Stimulated activated CD8-positive, alpha-beta memory T cell treated with anti-CD3 and anti-CD28 coated beads, Interleukin-12 subunit alpha, Interleukin-12 subunit beta, amount 100 ng/mL, for 1 hour (primary cell): ENCODE data around the gene GHRHR.

Experiments
- DNase-seq: peaks from one replicate; pipeline ENCODE4 v3.0.0-alpha.2; 2020; ENCODE audit warnings: low read depth

The GHRHR gene

DNA sequence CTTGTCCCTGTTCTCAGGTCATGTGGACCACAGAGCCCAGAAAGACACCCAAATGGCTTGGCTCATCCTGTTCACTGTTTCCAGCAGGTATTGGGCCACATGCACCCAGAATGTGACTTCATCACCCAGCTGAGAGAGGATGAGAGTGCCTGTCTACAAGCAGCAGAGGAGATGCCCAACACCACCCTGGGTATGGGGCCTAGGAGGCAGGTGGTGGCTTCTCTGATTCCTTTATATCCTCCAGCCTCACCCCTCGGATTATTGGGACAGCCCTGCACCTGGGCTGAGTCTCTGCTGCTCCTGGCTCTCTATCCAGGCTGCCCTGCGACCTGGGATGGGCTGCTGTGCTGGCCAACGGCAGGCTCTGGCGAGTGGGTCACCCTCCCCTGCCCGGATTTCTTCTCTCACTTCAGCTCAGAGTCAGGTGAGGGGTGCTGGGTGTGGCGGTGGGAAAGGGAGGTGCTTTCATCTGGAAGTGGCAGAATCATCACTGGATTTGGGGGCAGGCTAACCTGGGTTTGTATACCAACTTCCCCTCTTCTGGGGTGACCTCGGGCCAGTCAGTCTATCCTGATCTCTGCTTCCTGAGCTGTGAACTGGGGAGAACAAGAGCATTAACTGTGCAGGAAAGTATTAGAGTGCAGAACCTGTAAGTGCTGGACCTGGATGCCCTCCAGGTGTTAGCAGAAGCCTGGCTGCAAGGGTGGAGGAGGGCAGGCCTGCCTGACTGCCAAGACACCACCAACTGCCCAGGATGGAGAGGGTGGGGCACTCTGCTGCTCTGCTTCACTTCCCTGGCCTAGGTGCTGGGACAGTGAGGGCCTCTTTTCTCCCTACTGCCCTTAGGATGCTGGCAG, 5.2 kb downstream of the GHRHR start:
- DNase-seq, result no peak

DNA sequence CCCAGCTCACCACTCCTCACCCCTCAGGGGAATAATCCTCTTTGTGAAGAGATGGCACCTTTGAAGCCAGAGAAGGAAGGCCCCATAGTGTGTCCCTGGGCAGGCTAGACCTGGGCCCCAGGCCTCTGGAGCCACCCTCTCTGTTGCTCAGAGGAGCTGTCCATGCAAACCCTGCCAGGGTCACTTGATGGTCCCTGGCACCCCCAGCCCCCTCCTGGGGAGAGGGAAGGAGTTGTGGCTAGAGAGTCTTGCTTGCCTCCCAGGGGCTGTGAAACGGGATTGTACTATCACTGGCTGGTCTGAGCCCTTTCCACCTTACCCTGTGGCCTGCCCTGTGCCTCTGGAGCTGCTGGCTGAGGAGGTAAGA, 5.8 kb downstream of the GHRHR start:
- DNase-seq, result no peak

DNA sequence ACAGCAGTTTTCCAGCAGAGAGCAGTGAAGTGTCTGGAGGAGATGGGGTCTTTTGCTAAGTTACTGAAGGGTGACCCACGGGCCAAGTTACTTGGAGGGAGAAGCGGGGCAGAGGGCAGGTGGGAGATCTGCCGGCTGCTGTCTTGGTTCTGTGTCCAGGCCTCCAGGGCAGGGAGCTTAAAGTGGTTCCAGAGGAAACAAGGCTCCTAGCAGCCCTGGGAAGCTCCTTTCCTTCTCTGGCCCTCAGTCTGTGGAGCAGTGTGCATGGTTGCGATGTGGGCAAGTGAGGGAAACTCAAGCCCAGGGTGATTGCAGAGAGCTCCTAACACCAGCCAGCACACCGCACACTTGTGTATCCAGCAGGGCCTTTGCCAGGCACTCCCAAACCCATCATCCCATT, 6.3 kb downstream of the GHRHR start:
- no peak for DNase-seq

DNA sequence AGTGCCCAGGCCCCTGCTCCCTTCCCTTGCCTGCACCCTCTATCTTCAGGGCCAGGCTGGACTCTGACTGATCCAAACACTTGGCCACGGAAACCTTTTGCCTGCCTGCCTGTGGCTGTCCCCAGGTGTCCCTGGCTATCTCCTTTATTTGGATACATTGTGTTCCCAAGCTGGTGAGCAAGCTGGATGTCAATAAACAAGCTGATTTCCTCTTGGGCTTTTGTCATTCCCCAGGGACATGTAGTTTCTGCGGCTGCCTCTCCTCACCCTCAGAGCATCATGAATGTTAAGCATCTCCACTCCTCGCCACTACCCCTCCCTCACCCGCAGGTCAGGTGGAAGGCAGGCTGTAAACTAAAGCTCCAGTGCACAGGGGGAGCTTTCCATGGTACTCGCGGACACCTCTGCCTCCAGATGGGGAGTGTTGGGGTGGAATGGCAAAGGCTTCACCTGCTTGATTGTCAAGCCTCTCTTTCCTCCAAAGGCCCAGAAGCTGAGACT, 6.9 kb downstream of the GHRHR start:
- no peak for DNase-seq

DNA sequence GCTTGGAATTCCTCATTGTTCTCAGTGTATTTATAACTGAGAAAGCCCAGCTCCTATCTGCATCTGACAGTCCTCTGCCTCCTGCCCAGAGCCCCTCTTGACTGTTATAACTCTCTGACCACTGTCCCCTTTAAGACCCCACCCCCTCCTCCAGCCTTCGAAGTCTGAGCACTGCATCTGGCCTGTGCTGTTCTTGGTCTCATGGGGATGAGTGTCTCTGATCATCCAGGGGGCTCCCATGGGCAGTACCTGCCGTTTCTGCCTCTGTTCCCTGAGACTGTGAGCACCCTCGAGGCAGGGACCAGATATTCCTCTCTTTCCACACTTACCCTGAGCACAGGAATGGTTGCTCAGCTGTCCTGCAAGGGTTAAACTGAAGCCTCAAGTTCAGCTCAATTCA, 7.7 kb downstream of the GHRHR start:
- no peak for DNase-seq

DNA sequence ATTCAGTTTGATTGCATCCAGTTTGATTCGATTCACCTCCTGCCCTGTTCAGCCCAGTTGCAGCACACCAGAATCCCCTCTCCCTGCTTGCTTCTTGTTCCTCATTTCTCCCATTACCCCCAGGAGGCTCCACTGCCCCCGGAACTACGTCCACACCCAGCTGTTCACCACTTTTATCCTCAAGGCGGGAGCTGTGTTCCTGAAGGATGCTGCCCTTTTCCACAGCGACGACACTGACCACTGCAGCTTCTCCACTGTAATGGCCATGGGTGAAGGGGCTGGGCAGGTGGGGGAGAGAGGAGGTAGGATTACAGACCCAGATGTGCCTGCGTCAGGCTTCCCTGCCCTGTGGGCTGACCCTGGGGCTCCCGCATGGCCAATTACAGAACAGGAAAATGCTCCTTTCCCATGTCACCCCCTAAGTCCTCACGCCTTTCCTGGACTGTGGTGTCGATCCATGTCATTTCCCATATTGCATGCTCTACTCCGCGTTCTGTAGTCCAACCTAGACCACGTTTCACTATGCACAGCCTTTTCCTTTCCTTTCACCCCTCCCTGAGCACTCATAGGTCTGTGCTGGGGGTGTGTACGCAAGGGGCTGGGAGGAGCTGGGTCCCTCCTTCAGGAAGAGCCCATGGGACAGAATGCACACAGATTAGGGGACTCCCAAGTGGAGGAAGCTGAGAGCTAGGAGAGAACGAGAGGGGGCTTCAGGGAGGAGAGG, 8.2 kb downstream of the GHRHR start:
- no peak for DNase-seq

DNA sequence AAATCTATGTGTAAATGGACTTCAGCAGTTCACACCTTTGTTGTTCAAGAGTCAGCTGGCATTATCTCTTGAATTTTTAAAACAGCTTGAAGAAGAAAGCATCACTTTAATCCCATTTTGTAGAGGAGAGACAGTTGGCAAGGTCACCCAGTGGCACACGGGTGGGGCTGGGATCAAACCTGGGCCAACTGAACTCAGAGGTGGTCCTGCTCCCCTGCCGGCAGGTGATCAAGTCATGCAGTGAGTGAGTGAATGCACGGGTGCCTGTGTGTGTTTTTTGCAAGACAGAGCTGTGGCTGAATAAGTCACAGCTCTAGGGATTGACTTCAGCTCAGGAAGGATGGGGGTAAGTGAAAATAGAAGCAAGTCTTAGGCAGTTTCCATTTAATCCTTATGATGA, 9.5 kb downstream of the GHRHR start:
- no peak for DNase-seq

- DNase-seq, result no peak
Observed at GRCh38 chr7:30973791-30974604, 10.2 kb downstream of the GHRHR start.

GRCh38 chr7:30974605-30975255, 11.0 kb downstream of the GHRHR start:
- DNase-seq, result no peak

DNA sequence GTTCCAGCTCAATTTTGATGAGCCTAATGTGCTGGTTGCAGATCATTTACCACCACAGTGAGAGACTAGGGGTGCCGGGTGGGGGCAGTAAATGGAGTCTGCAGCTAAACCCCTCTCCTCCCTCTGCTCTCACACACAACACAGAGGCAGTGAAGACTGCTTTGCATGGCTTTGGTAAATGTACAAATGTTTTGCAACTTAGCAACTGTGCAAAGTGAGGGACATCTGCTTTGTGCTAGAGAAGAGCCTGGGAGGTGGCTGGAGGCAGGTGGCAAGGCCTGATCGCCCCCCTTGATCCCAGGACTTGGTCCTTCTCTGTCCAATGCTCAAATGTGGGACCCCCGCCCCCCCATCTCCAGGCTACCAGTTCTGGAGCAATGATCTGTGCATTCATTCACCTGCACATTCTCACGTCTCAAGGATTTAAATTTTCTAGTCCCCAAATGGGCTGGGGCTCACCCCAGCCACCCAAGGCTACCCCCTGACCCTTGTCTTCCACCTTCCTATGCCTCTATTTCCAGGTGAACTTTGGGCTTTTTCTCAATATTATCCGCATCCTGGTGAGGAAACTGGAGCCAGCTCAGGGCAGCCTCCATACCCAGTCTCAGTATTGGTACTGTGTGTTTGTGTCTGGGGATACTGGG, 11.6 kb downstream of the GHRHR start:
- no peak for DNase-seq

GRCh38 chr7:30976381-30976780, 12.6 kb downstream of the GHRHR start:
- no peak for DNase-seq

DNA sequence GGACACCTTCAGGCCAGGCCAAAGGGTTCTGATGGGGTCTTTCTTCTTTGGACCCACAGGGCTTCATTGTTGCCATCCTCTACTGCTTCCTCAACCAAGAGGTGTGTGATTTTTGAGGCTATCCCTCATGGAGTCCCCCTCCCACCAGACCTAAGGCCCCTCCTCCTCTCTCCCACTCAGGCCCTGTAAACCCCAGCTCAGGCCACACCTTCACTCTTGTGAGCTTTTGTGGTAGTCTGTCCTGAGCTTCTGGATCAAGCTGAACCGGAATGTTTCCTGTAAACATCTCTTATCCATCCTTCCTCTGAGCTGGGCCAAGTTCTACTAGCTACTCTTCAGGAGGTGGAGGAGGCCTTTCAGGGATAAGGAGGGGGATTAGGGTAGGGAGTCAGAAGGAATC, 13.5 kb downstream of the GHRHR start:
- no peak for DNase-seq

DNA sequence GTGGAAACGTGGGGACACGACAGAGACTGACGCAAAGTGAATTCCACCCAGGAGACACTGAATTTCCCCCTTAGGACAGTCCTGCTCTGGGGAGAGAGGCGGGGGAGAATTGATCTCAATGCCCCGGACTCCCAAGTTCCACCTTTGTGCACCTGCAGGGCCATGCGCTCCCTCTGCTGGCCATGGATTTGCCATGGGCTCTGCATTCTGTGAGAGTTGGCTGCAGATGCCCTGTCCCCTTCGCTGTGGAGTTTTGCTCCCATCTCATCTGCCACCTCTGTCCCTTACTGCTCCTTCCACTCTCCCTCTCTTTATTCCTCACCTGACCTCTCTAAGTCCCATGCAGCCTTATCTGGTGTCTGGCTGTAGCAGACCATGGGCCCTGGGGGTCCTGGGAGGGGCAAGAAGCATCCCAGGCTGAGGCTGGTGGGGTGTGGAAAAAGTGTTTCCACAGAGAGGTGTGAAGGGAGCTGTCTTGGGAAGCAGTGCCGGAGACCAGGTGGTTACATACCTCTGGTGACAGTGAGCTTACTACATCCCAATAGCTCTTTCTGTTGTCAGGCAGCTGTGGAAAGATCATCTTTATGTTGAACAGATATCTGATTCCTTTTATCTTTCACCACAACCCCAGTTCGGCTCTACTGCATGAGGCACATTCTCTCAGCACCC, 14.3 kb downstream of the GHRHR start:
- no peak for DNase-seq

DNA sequence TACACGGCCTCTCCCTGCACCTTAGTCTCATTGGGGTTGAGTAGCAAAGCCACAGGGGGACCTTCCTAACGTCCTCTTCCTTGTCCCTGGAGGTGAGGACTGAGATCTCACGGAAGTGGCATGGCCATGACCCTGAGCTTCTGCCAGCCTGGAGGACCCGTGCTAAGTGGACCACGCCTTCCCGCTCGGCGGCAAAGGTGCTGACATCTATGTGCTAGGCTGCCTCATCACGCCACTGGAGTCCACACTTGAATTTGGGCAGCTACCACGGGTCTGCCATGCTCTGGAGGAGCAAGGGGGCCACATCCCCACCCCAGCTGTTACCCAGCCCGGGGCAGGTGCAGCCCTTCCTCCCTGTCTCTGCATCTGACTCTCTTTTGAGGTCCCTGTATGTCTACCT, 15.3 kb downstream of the GHRHR start:
- no peak for DNase-seq

DNA sequence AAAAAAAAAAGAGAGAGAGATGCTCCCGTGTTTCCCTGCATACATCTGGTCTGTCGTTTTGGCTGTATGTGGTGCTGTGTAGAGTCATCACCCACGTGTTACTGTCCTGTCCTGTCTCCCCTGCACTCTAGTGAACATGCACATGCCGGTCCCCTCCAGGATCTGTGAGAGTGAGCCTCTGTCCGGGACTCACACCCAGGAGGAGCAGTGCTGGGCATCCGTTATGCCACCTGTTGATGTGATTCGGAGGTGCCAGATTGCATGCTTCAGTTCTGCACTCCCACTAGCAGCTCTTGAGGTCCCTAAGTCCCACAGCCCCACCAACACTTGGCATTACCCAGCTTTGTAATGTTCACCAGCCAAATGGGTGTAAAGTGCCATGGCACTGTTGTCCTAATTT, 16.4 kb downstream of the GHRHR start:
- no peak for DNase-seq

GRCh38 chr7:30980751-30981150, 17.0 kb downstream of the GHRHR start:
- no peak for DNase-seq

DNA sequence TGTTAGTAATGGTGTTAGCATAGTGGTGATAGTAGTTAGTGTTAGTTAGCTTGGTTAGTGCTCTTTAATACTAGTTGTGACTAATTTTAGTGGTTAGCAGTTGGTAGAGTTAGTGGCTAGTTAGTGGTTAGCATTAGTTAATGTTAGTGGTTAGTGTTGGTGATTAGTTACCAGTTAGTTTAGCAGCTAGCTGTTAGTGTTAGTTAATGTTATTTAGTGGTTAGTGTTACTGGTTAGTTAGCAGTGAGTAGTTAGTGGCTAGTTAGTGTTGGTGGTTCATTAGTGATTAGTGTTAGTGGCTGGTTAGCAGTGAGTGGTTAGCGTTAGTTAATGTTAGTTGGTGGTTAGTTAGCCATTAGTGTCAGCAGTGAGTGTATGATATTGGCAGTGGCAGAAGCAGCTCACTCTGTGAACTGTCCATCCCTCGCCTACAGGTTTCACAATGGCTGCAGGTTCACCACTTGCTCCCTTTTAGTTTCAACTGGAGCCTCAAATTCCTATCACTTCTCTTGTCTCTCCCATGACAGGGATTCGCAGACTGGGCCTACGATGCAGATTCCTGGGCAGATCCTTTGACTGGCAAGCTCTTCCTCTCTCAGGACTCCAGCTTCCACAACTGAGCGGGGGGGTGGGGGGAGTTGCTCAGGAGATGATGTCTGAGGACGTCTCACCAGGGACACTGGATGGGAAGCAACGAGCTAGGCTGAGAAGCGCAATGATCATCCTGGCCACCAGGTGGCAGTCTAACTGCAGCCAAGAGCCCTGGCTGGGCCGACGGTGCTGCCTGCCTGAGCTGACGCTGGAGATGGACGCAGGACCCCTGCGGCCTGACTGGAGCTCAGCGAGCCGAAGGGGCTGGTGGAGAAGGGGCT, 19.5 kb downstream of the GHRHR start:
- peak; percentile 62 for DNase-seq

DNA sequence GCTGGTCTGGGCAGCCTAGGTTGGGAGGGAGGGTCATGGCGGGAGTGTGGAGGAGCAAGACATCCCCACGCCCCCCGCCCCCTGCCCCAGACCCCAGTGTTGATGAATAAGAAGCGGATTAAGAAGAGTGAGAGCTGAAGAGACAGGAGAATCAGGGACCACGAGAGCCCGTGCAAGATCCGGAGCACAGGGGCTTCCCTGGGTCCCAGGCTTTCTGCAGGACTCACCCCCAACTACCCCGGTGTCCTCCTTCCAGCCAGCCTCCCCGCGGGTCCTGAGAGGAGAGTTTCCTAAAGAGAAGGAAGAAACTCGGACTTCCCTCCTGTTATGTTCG, 20.1 kb downstream of the GHRHR start:
- DNase-seq, result no peak

- no peak for DNase-seq
Observed at GRCh38 chr7:30984359-30985107, 20.8 kb downstream of the GHRHR start.
